Measurements from ENCODE around the gene VRK1. TPM values are rescaled to one million over a fixed set of nuclear protein-coding genes. Genes with fewer than 3 reads are reported as not detected.

VRK1 gene, protein sequence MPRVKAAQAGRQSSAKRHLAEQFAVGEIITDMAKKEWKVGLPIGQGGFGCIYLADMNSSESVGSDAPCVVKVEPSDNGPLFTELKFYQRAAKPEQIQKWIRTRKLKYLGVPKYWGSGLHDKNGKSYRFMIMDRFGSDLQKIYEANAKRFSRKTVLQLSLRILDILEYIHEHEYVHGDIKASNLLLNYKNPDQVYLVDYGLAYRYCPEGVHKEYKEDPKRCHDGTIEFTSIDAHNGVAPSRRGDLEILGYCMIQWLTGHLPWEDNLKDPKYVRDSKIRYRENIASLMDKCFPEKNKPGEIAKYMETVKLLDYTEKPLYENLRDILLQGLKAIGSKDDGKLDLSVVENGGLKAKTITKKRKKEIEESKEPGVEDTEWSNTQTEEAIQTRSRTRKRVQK
- 28.2 and 35.3 TPM in 2 replicates for total RNA-seq
- 70.6 TPM for total RNA-seq (2013)
- polyA plus RNA-seq = 10.3 and 18.6 TPM in 2 replicates
- polyA minus RNA-seq = 22.9 and 29.3 TPM in 2 replicates

DNA sequence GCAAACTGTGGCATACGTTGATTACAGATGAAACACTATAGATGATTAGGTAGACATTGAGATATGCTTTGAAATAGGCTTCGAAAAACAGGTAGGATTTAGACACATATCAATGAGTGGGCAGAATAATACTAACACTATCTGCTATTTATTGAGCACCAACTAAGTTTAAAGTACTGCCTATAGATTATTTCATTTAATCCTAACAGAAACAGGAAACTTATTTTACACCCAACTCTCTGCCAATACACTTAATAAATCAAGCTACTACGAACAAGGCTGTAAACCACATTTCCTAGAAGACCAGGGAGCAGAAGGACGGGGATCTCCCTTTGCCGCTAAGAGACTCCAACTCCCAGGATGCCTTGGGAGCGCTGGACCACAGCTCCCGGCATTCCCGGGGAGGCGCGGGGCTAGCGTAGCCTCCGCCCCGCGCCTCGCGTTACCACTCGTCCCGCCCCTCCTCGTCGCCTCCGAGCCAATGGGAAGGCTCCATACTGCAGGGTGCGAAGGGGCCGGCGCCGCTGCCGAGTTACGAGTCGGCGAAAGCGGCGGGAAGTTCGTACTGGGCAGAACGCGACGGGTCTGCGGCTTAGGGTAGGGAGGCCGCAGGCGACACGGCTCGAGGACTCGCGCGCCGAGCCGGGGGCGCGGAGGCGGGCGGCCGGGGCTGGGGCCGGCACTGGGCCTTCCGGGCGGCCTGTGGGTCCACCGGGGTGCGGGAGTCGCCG lies at the start of gene VRK1:
Gene VRK1 (plus strand): TSS at position 532 of the 731 bp plus-strand sequence. CDS start 36,090 bp downstream, outside the sequence.
- Mint-ChIP-seq H3K27ac (peak within 1 kb of the TSS; percentile 91), H3K27me3 (peaks cover 11% of the 10 kb centered on the region), H3K9me3 (ENCODE audit: insufficient read depth) (no peaks in the 10 kb centered on the region), H3K4me3 (peak within 1 kb of the TSS; percentile 90), H3K4me1 (peaks cover 20% of the 10 kb centered on the region)
- H3K27ac ChIP-seq (ENCODE audit: low read length in 2 of 2) = peak within 1 kb of the TSS; percentile 80 to 82
- ChIA-PET POLR2A (interaction anchor here (0.6 kb wide), 1 partner anchor 34 kb away, joined by 3 read pairs; no protein-coding TSS in a partner anchor), CTCF (interaction anchor here (1.5 kb wide), 1 partner anchor 56 kb away, joined by 6 read pairs; no protein-coding TSS in a partner anchor)
- H3K9ac ChIP-seq (ENCODE audit: low read length) = peak within 1 kb of the TSS; percentile 91
- no peaks in the 10 kb centered on the region for H3K36me3 ChIP-seq (replicated peaks in 1 of 2; ENCODE audit: control extremely low read depth in 1 of 2, control insufficient read depth in 1 of 2, extremely low read depth in 1 of 2, insufficient read depth in 2 of 2, low read length in 1 of 2)
- H3K79me2 ChIP-seq (ENCODE audit: control insufficient read depth, insufficient read depth, low read length) = peaks cover 44% of the 10 kb centered on the region
- peaks cover 15% of the 10 kb centered on the region for H4K20me1 ChIP-seq (ENCODE audit: control insufficient read depth, insufficient read depth, low read length, poor library complexity, severe bottlenecking)
- peak within 1 kb of the TSS; percentile 62 to 95 (median 80) for H3K4me3 ChIP-seq (ENCODE audit: control extremely low read depth in 1 of 5, extremely low read depth in 1 of 5, insufficient read depth in 1 of 5, low read depth in 2 of 5, low read length in 4 of 5)
- WGBS (ENCODE audit: insufficient coverage) = under 1% methylated on average over 55 of the region's 57 CpGs
- TF ChIP-seq, protein P1, sequence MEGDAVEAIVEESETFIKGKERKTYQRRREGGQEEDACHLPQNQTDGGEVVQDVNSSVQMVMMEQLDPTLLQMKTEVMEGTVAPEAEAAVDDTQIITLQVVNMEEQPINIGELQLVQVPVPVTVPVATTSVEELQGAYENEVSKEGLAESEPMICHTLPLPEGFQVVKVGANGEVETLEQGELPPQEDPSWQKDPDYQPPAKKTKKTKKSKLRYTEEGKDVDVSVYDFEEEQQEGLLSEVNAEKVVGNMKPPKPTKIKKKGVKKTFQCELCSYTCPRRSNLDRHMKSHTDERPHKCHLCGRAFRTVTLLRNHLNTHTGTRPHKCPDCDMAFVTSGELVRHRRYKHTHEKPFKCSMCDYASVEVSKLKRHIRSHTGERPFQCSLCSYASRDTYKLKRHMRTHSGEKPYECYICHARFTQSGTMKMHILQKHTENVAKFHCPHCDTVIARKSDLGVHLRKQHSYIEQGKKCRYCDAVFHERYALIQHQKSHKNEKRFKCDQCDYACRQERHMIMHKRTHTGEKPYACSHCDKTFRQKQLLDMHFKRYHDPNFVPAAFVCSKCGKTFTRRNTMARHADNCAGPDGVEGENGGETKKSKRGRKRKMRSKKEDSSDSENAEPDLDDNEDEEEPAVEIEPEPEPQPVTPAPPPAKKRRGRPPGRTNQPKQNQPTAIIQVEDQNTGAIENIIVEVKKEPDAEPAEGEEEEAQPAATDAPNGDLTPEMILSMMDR (IDR thresholded peaks at IDR 0.05) = no peak
- TF ChIP-seq EZH2 (IDR thresholded peaks at IDR 0.05; ENCODE audit: borderline replicate concordance, insufficient read depth, low read depth, low read length, poor library complexity, severe bottlenecking) = no peak
- peak within 1 kb of the TSS; percentile 91 for H2AFZ ChIP-seq (ENCODE audit: insufficient read depth, low read depth, low read length, poor library complexity, severe bottlenecking)
- intact Hi-C loops (cut with micrococcal nuclease) = loop anchor here (1.0 to 10.0 kb wide), 5 partner anchors 35 to 1640 kb away; partner anchors contain the start of genes DICER1, GLRX5 and PAPOLA
- ATAC-seq (ENCODE audit: low read depth) (peak; percentile 99), DNase-seq (peak; percentile 95)
- H3K4me1 ChIP-seq (ENCODE audit: control insufficient read depth in 2 of 2, insufficient read depth in 2 of 2, low read length in 2 of 2) = peaks cover 11% of the 10 kb centered on the region in 2 donors
- H3K9me3 ChIP-seq (ENCODE audit: control extremely low read depth in 1 of 3, control insufficient read depth in 2 of 3, insufficient read depth in 1 of 3, low read length in 2 of 3) = no peaks in the 10 kb centered on the region
- peaks cover 0 to 9% (median 2%) of the 10 kb centered on the region in 4 experiments for H3K27me3 ChIP-seq (replicated peaks in 1 of 4; ENCODE audit: control extremely low read depth in 1 of 4, control insufficient read depth in 3 of 4, insufficient read depth in 4 of 4, low read length in 3 of 4)
- H3K4me2 ChIP-seq (replicated peaks; ENCODE audit: low read depth, low read length, poor library complexity, severe bottlenecking) = peak within 1 kb of the TSS; percentile 94
